HG03469 (cell line): ENCODE measurements around the gene KCNJ6.
"Not testable (repeated sequence)": the region's sequence is repeated elsewhere in the genome, so short reads cannot be mapped to it uniquely, and the experiment has no call there.

Experiments used
- ATAC-seq: cut with Tn5 transposase; IDR thresholded peaks from one replicate; pipeline ENCODE4 v1.9.1; 2021; ENCODE audit warnings: mild to moderate bottlenecking, moderate library complexity, moderate number of reproducible peaks; ENCODE audit not compliant: unreplicated experiment

The KCNJ6 gene

GRCh38 chr21:37916310-37917051, at the start of gene KCNJ6:
KCNJ6 (minus strand) TSS chr21:37916457; CDS start chr21:37840682, 75,775 bp downstream.
- ATAC-seq, result no peak

GRCh38 chr21:37965088-37965805, 49.0 kb upstream of the KCNJ6 start:
- ATAC-seq, result no peak

- ATAC-seq, result no peak
Observed at GRCh38 chr21:37958537-37958936, 42.3 kb upstream of the KCNJ6 start.

GRCh38 chr21:37956772-37957171, 40.5 kb upstream of the KCNJ6 start:
- no peak for ATAC-seq

- no peak for ATAC-seq
Observed at GRCh38 chr21:37945036-37945435, 28.8 kb upstream of the KCNJ6 start.

GRCh38 chr21:37944496-37944895, 28.2 kb upstream of the KCNJ6 start:
- no peak for ATAC-seq

GRCh38 chr21:37940691-37941090, 24.4 kb upstream of the KCNJ6 start:
- no peak for ATAC-seq

GRCh38 chr21:37939838-37940237, 23.6 kb upstream of the KCNJ6 start:
- no peak for ATAC-seq

- ATAC-seq, result no peak
Observed at GRCh38 chr21:37939251-37939650, 23.0 kb upstream of the KCNJ6 start.

GRCh38 chr21:37937668-37938067, 21.4 kb upstream of the KCNJ6 start:
- no peak for ATAC-seq

- ATAC-seq, result no peak
Observed at GRCh38 chr21:37936010-37936785, 19.9 kb upstream of the KCNJ6 start.

- ATAC-seq, result no peak
Observed at GRCh38 chr21:37932936-37933335, 16.7 kb upstream of the KCNJ6 start.

GRCh38 chr21:37927711-37928110, 11.5 kb upstream of the KCNJ6 start:
- ATAC-seq, result no peak

GRCh38 chr21:37921091-37921490, 4.8 kb upstream of the KCNJ6 start:
- ATAC-seq, result no peak

GRCh38 chr21:37920302-37920701, 4.0 kb upstream of the KCNJ6 start:
- ATAC-seq, result not testable (repeated sequence)

GRCh38 chr21:37917612-37918011, 1.4 kb upstream of the KCNJ6 start:
- ATAC-seq, result no peak

GRCh38 chr21:37915941-37916309, 332 bp downstream of the KCNJ6 start:
- no peak for ATAC-seq

- ATAC-seq, result no peak
Observed at GRCh38 chr21:37915497-37915911, 753 bp downstream of the KCNJ6 start.

GRCh38 chr21:37912616-37913015, 3.6 kb downstream of the KCNJ6 start:
- no peak for ATAC-seq

GRCh38 chr21:37909936-37910335, 6.3 kb downstream of the KCNJ6 start:
- ATAC-seq, result no peak

- ATAC-seq, result no peak
Observed at GRCh38 chr21:37908691-37909090, 7.6 kb downstream of the KCNJ6 start.

- ATAC-seq, result no peak
Observed at GRCh38 chr21:37907076-37907475, 9.2 kb downstream of the KCNJ6 start.
